Endothelial cell of umbilical vein (primary cell): ENCODE data around the gene CAMTA1. TPM values are rescaled to one million over a fixed set of nuclear protein-coding genes. Genes with fewer than 3 reads are reported as not detected.

Experiments
- BruUV-seq: library from RNA; stranded (reverse); fragments of 400-500 nt; replicated peaks from 2 replicates; lab custom pipeline; 2021; lab: Mats Ljungman, UMichigan
- CTCF ChIA-PET: fragments of 300-600, 350-600 bp; sonication (Branson Sonifier 250); formaldehyde crosslinking; loops from one replicate; lab custom pipeline; 2021; ENCODE audit warnings: antibody characterized with exemption, inconsistent platforms; lab: Charles Lee
- POLR2A ChIA-PET: fragments of 300-600, 350-600 bp; sonication (Branson Sonifier 250); formaldehyde crosslinking; loops from one replicate; lab custom pipeline; 2021; ENCODE audit warnings: antibody characterized with exemption, inconsistent platforms; lab: Charles Lee
- DNase-seq: peaks from one replicate; pipeline ENCODE4 v3.0.0-alpha.2; 2011; ENCODE audit warnings: low read depth, low spot score
- FAIRE-seq: peaks from 2 replicates; lab custom pipeline; 2011; peaks lifted over from hg19 to GRCh38; lab: Jason Lieb, UNC
- H2AFZ ChIP-seq: 2 replicates; pipeline ENCODE4 v1.6.0; 2012; ENCODE audit warnings: low read depth, low read length, control low read depth, inconsistent platforms
- H3K27ac ChIP-seq: 2 replicates; pipeline ENCODE4 v1.5.1; 2011; ENCODE audit warnings: low read depth, mild to moderate bottlenecking, control low read depth, low read length, moderate library complexity; ENCODE audit not compliant: insufficient read depth
- H3K27me3 ChIP-seq, 2 experiments: 2 replicates each; pipeline versions ENCODE4 v1.6.0 to v1.6.1; 2011; ENCODE audit warnings: low read length in 2 of 2, mixed read lengths in 1 of 2; ENCODE audit not compliant: control insufficient read depth in 2 of 2, insufficient read depth in 2 of 2
- H3K36me3 ChIP-seq, 2 experiments: 2 replicates in 1 of 2; 3 replicates in 1 of 2; pipeline ENCODE4 v1.5.1; 2011; ENCODE audit warnings: low read length in 2 of 2, mild to moderate bottlenecking in 1 of 2, moderate library complexity in 1 of 2; ENCODE audit not compliant: control insufficient read depth in 2 of 2, insufficient read depth in 2 of 2; ENCODE audit errors: extremely low read depth in 1 of 2
- H3K4me1 ChIP-seq: 3 replicates; pipeline ENCODE4 v1.5.1; 2011; ENCODE audit warnings: mild to moderate bottlenecking, low read length; ENCODE audit not compliant: control insufficient read depth, insufficient read depth; ENCODE audit errors: extremely low read depth
- H3K4me2 ChIP-seq: 2 replicates; pipeline ENCODE4 v1.6.1; 2011; ENCODE audit warnings: low read length, control low read depth, mixed read lengths; ENCODE audit not compliant: insufficient read depth
- H3K4me3 ChIP-seq, 3 experiments: fragments of 200-600 bp in 1 of 3; sonication (generic), shearing (Covaris generic) in 1 of 3; replicated peaks in 1 of 3; 2 replicates each; pipeline ENCODE4 v1.5.1; 2011 to 2016; ENCODE audit warnings: control low read depth in 3 of 3, low read length in 3 of 3, mild to moderate bottlenecking in 2 of 3, inconsistent platforms in 1 of 3, low read depth in 1 of 3, moderate library complexity in 1 of 3; ENCODE audit not compliant: insufficient read depth in 1 of 3
- H3K79me2 ChIP-seq: 2 replicates; pipeline ENCODE4 v1.6.0; 2012; ENCODE audit warnings: low read length, inconsistent platforms; ENCODE audit not compliant: control insufficient read depth, insufficient read depth
- H3K9ac ChIP-seq: replicated peaks from 2 replicates; pipeline ENCODE3; 2011; ENCODE audit warnings: low read length, control low read depth; ENCODE audit not compliant: insufficient read depth; ENCODE audit errors: extremely low read depth
- H3K9me1 ChIP-seq: replicated peaks from 3 replicates; pipeline ENCODE4 v1.6.0; 2011; ENCODE audit warnings: mild to moderate bottlenecking, low read length; ENCODE audit not compliant: control insufficient read depth, insufficient read depth; ENCODE audit errors: extremely low read depth
- H3K9me3 ChIP-seq: replicated peaks from 2 replicates; pipeline ENCODE4 v1.5.1; 2012; ENCODE audit warnings: low read length, inconsistent platforms; ENCODE audit not compliant: control insufficient read depth, insufficient read depth
- H4K20me1 ChIP-seq: replicated peaks from 2 replicates; pipeline ENCODE3; 2011; ENCODE audit warnings: mild to moderate bottlenecking, low read length; ENCODE audit not compliant: control insufficient read depth, insufficient read depth; ENCODE audit errors: extremely low read depth
- CTCF ChIP-seq, 2 donors: IDR thresholded peaks; 1 replicate in 1 of 2; 2 replicates in 1 of 2; pipeline ENCODE4 v1.5.1; 2011; ENCODE audit warnings: low read length in 2 of 2, mild to moderate bottlenecking in 2 of 2, moderate library complexity in 2 of 2, control low read depth in 1 of 2, inconsistent platforms in 1 of 2, low read depth in 1 of 2; ENCODE audit not compliant: insufficient read depth in 1 of 2; ENCODE audit errors: extremely low read depth in 1 of 2
- EZH2 ChIP-seq: IDR thresholded peaks from 2 replicates; pipeline ENCODE4 v1.6.1; 2012; ENCODE audit warnings: borderline replicate concordance, low read depth, mild to moderate bottlenecking, moderate library complexity, low read length, inconsistent platforms; ENCODE audit not compliant: severe bottlenecking
- FOS ChIP-seq: IDR thresholded peaks from 2 replicates; pipeline ENCODE4 v1.6.1; 2011; ENCODE audit warnings: mild to moderate bottlenecking, low read length, moderate library complexity, borderline replicate concordance; ENCODE audit not compliant: insufficient read depth
- GATA2 ChIP-seq: IDR thresholded peaks from 2 replicates; pipeline ENCODE4 v1.7.0; 2011; ENCODE audit warnings: low read depth, mild to moderate bottlenecking, moderate library complexity, mixed read lengths, low read length; ENCODE audit not compliant: insufficient read length, insufficient read depth
- JUN ChIP-seq: IDR thresholded peaks from 2 replicates; pipeline ENCODE4 v1.6.1; 2011; ENCODE audit warnings: borderline replicate concordance, low read depth; ENCODE audit not compliant: insufficient read length, insufficient read depth
- MAX ChIP-seq: IDR thresholded peaks from 2 replicates; pipeline ENCODE4 v1.6.1; 2011; ENCODE audit not compliant: insufficient read depth, insufficient read length
- MYC ChIP-seq: IDR thresholded peaks from one replicate; pipeline ENCODE4 v1.6.1; 2011; ENCODE audit warnings: mild to moderate bottlenecking, low read depth, low read length
- POLR2A ChIP-seq: IDR thresholded peaks from 2 replicates; pipeline ENCODE4 v1.6.1; 2012; ENCODE audit warnings: low read depth, mild to moderate bottlenecking, control low read depth, low read length
- POLR2AphosphoS5 ChIP-seq: IDR thresholded peaks from 2 replicates; pipeline ENCODE4 v1.6.1; 2012; ENCODE audit warnings: low read depth, mild to moderate bottlenecking, control low read depth, low read length, moderate library complexity; ENCODE audit not compliant: insufficient read depth
- dilution Hi-C: fragments of 300-500 bp; cut with MboI; formaldehyde crosslinking; loops from one replicate; pipeline ENCODE4 v1.15.0; 2019; ENCODE audit warnings: low sequenced_read_pairs; ENCODE audit not compliant: extremely low pct_ligation_motif_present
- intact Hi-C: fragments of 100-400 bp; cut with micrococcal nuclease; formaldehyde crosslinking; loops from one replicate; pipeline ENCODE4 v1.10.0; 2022
- polyA plus RNA-seq, 4 experiments: library from polyadenylated mRNA; depleted of rRNA in 3 of 4; stranded (reverse) in 3 of 4; unstranded in 1 of 4; fragments of >200 nt; gene quantifications; 2 replicates each; pipeline versions ENCODE4 v1.2.1 to v1.2.3, GENCODE V29; 2011 to 2012; ENCODE audit warnings: missing spikeins in 1 of 4
- total RNA-seq: library from RNA; stranded (reverse); gene quantifications from 2 replicates; pipeline ENCODE4 v1.2.3, GENCODE V29; 2021

The CAMTA1 gene
- total and polyA plus RNA-seq, 2 donors (not counting 3 experiments of a cell fraction or from before 2014, with no cell fraction given) = 50.8 to 92.7 TPM

GRCh38 chr1:6893388-6893787 is 108.1 kb downstream of the CAMTA1 start:
- DNase-seq (no peak), FAIRE-seq (no peak)
- H3K27ac ChIP-seq = no peak overlapping the region
- TF ChIP-seq FOS = no peak
- no peak for TF ChIP-seq GATA2
- TF ChIP-seq POLR2A = no peak
- no peak for TF ChIP-seq MYC
- no peak for TF ChIP-seq JUN
- TF ChIP-seq POLR2AphosphoS5 = no peak
- TF ChIP-seq CTCF (IDR thresholded peaks at IDR 0.05; ENCODE audit: extremely low read depth in 1 of 2, insufficient read depth in 1 of 2, low read depth in 1 of 2, low read length in 2 of 2) = no peak
- TF ChIP-seq EZH2 = no peak
- TF ChIP-seq MAX = no peak
- H2AFZ ChIP-seq = no peak overlapping the region
- ChIA-PET CTCF (interaction anchor here (0.6 to 1.4 kb wide), 4 partner anchors 92 to 176 kb away, joined by 3 to 4 read pairs (median 4); no protein-coding TSS in a partner anchor), POLR2A (no interaction called here)
- no peak overlapping the region for H3K9ac ChIP-seq
- H3K27me3 ChIP-seq = no peaks in the 10 kb centered on the region
- BruUV-seq = no TSS peak
- no peak overlapping the region for H3K4me2 ChIP-seq
- no peaks in the 10 kb centered on the region for H3K4me1 ChIP-seq
- intact Hi-C loops = loop anchor here (5.0 kb wide), 1 partner anchor 324 kb away; no protein-coding TSS in a partner anchor
- dilution Hi-C loops = no loop called here
- H3K79me2 ChIP-seq = no peaks in the 10 kb centered on the region
- no peaks in the 10 kb centered on the region for H3K36me3 ChIP-seq
- no peak overlapping the region for H3K4me3 ChIP-seq
- no peaks in the 10 kb centered on the region for H3K9me1 ChIP-seq
- H4K20me1 ChIP-seq = no peaks in the 10 kb centered on the region
- no peaks in the 10 kb centered on the region for H3K9me3 ChIP-seq
